Parathyroid adenoma (tissue), 2 donors: ENCODE data around the gene GRID1.

ENCODE experiments used
- H2AFZ ChIP-seq: fragments of 300-600 bp; sonication (generic); one replicate; pipeline ENCODE4 v1.7.0; 2017; ENCODE audit warnings: antibody characterized with exemption, mild to moderate bottlenecking
- H3K27ac ChIP-seq: fragments of 300-600 bp; sonication (generic); one replicate; pipeline ENCODE4 v1.7.0; 2017
- H3K27me3 ChIP-seq: fragments of 300-600 bp; sonication (generic); one replicate; pipeline ENCODE4 v1.7.0; 2017; ENCODE audit warnings: low read length; ENCODE audit not compliant: control insufficient read depth, insufficient read depth
- H3K36me3 ChIP-seq: fragments of 300-600 bp; sonication (generic); one replicate; pipeline ENCODE4 v1.7.0; 2017; ENCODE audit warnings: low read length; ENCODE audit not compliant: control insufficient read depth, insufficient read depth
- H3K4me1 ChIP-seq: fragments of 300-600 bp; sonication (generic); one replicate; pipeline ENCODE4 v1.7.0; 2017; ENCODE audit warnings: control low read depth
- H3K4me2 ChIP-seq: fragments of 300-600 bp; sonication (generic); one replicate; pipeline ENCODE4 v1.7.0; 2017; ENCODE audit warnings: low read length
- H3K4me3 ChIP-seq: fragments of 300-600 bp; sonication (generic); one replicate; pipeline ENCODE4 v1.7.0; 2017; ENCODE audit warnings: low read depth, low read length
- H3K79me2 ChIP-seq: fragments of 300-600 bp; sonication (generic); one replicate; pipeline ENCODE4 v1.7.0; 2017; ENCODE audit warnings: control low read depth
- H3K9ac ChIP-seq: fragments of 300-600 bp; sonication (generic); one replicate; pipeline ENCODE4 v1.7.0; 2017; ENCODE audit warnings: mild to moderate bottlenecking
- H3K9me3 ChIP-seq: fragments of 300-600 bp; sonication (generic); one replicate; pipeline ENCODE4 v1.7.0; 2017; ENCODE audit warnings: low read length; ENCODE audit not compliant: control insufficient read depth
- TF ChIP-seq, protein P1 (sequence below): fragments of 300-600 bp; sonication (generic); IDR thresholded peaks from one replicate; pipeline ENCODE4 v1.7.0; 2017; ENCODE audit warnings: antibody characterized with exemption, mild to moderate bottlenecking
- donor health status: primary hyperparathyroidism.

Gene GRID1

GRCh38 chr10:85602306-85602705, 764.3 kb downstream of the GRID1 start:
- TF ChIP-seq, protein P1, sequence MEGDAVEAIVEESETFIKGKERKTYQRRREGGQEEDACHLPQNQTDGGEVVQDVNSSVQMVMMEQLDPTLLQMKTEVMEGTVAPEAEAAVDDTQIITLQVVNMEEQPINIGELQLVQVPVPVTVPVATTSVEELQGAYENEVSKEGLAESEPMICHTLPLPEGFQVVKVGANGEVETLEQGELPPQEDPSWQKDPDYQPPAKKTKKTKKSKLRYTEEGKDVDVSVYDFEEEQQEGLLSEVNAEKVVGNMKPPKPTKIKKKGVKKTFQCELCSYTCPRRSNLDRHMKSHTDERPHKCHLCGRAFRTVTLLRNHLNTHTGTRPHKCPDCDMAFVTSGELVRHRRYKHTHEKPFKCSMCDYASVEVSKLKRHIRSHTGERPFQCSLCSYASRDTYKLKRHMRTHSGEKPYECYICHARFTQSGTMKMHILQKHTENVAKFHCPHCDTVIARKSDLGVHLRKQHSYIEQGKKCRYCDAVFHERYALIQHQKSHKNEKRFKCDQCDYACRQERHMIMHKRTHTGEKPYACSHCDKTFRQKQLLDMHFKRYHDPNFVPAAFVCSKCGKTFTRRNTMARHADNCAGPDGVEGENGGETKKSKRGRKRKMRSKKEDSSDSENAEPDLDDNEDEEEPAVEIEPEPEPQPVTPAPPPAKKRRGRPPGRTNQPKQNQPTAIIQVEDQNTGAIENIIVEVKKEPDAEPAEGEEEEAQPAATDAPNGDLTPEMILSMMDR = no peak
- Histone ChIP-seq H3K9me3 (no peaks in the 10 kb centered on the region), H3K9ac (no peak overlapping the region), H2AFZ (no peak overlapping the region), H3K27me3 (no peaks in the 10 kb centered on the region), H3K36me3 (no peaks in the 10 kb centered on the region), H3K79me2 (no peaks in the 10 kb centered on the region), H3K4me2 (no peak overlapping the region), H3K4me3 (no peak overlapping the region), H3K4me1 (no peaks in the 10 kb centered on the region), H3K27ac (no peak overlapping the region)

DNA sequence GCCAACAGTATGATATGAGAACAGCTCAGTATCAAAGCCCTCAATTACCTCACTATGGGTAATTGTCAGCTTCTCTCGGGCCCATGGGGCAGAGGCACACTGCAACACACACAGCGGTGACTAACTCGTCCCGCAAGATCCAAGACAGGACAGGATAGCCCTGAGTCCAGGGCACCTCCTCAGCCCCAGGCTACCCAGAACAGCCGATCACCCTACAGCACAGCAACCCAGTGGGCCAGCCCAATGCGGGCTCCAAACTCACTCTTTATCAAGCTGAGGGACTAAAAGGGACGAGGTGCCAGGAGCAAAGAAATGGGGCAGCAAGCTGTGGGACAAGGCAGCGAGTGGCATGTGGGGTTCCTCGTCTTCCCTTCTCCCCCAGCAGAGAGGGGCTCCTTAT, 765.1 kb downstream of the GRID1 start:
- TF ChIP-seq, protein P1 = no peak
- Histone ChIP-seq H3K4me3 (no peak overlapping the region), H3K27ac (no peak overlapping the region), H2AFZ (no peak overlapping the region), H3K36me3 (no peaks in the 10 kb centered on the region), H3K27me3 (no peaks in the 10 kb centered on the region), H3K9ac (no peak overlapping the region), H3K4me1 (no peaks in the 10 kb centered on the region), H3K9me3 (no peaks in the 10 kb centered on the region), H3K79me2 (no peaks in the 10 kb centered on the region), H3K4me2 (no peak overlapping the region)

- Histone ChIP-seq H3K27ac (no peak overlapping the region), H3K27me3 (no peaks in the 10 kb centered on the region), H2AFZ (no peak overlapping the region), H3K4me2 (no peak overlapping the region), H3K36me3 (no peaks in the 10 kb centered on the region), H3K79me2 (no peaks in the 10 kb centered on the region), H3K9ac (no peak overlapping the region), H3K4me3 (no peak overlapping the region), H3K9me3 (no peaks in the 10 kb centered on the region), H3K4me1 (no peaks in the 10 kb centered on the region)
- TF ChIP-seq, protein P1 = no peak
These were observed 765.9 kb downstream of the GRID1 start for GRCh38 chr10:85600744-85601081.

GRCh38 chr10:85600026-85600743, 766.4 kb downstream of the GRID1 start:
- no peaks in the 10 kb centered on the region for H3K36me3 ChIP-seq
- H3K9ac ChIP-seq = no peak overlapping the region
- no peak overlapping the region for H3K4me2 ChIP-seq
- no peak overlapping the region for H2AFZ ChIP-seq
- H3K27ac ChIP-seq = no peak overlapping the region
- no peaks in the 10 kb centered on the region for H3K4me1 ChIP-seq
- TF ChIP-seq, protein P1 = no peak
- H3K4me3 ChIP-seq = no peak overlapping the region
- H3K9me3 ChIP-seq = no peaks in the 10 kb centered on the region
- H3K27me3 ChIP-seq = no peaks in the 10 kb centered on the region
- H3K79me2 ChIP-seq = no peaks in the 10 kb centered on the region

GRCh38 chr10:85599081-85599480, 767.5 kb downstream of the GRID1 start:
- Histone ChIP-seq H3K9me3 (no peaks in the 10 kb centered on the region), H3K79me2 (no peaks in the 10 kb centered on the region), H3K4me3 (no peak overlapping the region), H2AFZ (no peak overlapping the region), H3K4me2 (no peak overlapping the region), H3K4me1 (no peaks in the 10 kb centered on the region), H3K27ac (no peak overlapping the region), H3K9ac (no peak overlapping the region), H3K27me3 (no peaks in the 10 kb centered on the region), H3K36me3 (no peaks in the 10 kb centered on the region)
- TF ChIP-seq, protein P1 = no peak
